GM12875 (cell line): ENCODE data around the gene TRMT11.

ENCODE experiments used
- H3K4me3 ChIP-seq: one replicate; pipeline ENCODE4 v1.5.1; 2011; ENCODE audit warnings: low read depth, low read length, control low read depth
- TF ChIP-seq, protein P1 (sequence below): IDR thresholded peaks from 2 replicates; pipeline ENCODE4 v1.5.1; 2011; ENCODE audit warnings: low read depth, mild to moderate bottlenecking, control low read depth, inconsistent platforms, low read length, moderate library complexity, borderline replicate concordance; ENCODE audit not compliant: insufficient read depth

The TRMT11 gene

GRCh38 chr6:125986301-125987025, at the start of gene TRMT11:
Gene TRMT11 (plus strand): TSS chr6:125986540. CDS start chr6:125986551, 11 bp downstream.
- TF ChIP-seq, protein P1, sequence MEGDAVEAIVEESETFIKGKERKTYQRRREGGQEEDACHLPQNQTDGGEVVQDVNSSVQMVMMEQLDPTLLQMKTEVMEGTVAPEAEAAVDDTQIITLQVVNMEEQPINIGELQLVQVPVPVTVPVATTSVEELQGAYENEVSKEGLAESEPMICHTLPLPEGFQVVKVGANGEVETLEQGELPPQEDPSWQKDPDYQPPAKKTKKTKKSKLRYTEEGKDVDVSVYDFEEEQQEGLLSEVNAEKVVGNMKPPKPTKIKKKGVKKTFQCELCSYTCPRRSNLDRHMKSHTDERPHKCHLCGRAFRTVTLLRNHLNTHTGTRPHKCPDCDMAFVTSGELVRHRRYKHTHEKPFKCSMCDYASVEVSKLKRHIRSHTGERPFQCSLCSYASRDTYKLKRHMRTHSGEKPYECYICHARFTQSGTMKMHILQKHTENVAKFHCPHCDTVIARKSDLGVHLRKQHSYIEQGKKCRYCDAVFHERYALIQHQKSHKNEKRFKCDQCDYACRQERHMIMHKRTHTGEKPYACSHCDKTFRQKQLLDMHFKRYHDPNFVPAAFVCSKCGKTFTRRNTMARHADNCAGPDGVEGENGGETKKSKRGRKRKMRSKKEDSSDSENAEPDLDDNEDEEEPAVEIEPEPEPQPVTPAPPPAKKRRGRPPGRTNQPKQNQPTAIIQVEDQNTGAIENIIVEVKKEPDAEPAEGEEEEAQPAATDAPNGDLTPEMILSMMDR: 0 out of 2 replicates have a peak, but pooled peaks have one; percentile 8
- H3K4me3 ChIP-seq: peak within 1 kb of the TSS; percentile 65

DNA sequence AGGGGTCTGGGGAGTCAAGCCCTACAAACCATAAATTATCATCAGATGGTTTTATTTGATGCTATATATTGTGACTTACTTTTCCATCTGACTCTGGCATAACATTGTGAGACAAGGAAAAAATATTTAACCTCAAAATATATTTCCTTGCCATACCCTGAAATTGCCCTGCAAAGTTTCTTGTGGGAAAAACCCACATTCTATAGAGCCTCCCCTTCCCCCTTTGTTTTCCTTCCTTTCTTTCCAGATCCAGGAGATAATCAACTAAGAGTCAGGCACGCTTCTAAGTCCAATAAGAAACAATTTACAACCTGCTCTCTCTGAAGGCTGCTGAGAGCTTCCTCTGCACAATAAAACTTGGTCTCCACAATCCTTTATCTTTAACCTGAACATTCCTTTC, 47.3 kb upstream of the TRMT11 start:
- TF ChIP-seq, protein P1: no peak
- H3K4me3 ChIP-seq: no peak overlapping the region

DNA sequence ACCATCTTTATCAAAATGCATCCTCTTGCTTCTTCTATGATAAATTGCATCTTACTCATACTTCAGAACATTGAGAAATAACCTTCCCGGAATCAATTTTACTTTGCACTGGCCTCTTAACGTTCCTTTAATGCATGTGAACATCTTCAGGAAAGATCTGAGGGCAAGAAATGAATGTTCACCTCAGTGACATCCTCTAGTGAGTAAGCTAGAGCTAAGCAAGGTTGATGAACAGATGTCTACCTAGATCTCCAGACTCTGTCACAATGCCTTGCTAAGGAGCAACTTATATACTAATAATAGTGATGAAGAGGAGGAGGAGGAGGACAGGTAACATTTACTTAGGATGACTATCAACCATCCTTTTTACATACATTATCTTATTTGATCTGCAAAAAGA, 46.5 kb upstream of the TRMT11 start:
- TF ChIP-seq, protein P1: no peak
- H3K4me3 ChIP-seq: no peak overlapping the region

DNA sequence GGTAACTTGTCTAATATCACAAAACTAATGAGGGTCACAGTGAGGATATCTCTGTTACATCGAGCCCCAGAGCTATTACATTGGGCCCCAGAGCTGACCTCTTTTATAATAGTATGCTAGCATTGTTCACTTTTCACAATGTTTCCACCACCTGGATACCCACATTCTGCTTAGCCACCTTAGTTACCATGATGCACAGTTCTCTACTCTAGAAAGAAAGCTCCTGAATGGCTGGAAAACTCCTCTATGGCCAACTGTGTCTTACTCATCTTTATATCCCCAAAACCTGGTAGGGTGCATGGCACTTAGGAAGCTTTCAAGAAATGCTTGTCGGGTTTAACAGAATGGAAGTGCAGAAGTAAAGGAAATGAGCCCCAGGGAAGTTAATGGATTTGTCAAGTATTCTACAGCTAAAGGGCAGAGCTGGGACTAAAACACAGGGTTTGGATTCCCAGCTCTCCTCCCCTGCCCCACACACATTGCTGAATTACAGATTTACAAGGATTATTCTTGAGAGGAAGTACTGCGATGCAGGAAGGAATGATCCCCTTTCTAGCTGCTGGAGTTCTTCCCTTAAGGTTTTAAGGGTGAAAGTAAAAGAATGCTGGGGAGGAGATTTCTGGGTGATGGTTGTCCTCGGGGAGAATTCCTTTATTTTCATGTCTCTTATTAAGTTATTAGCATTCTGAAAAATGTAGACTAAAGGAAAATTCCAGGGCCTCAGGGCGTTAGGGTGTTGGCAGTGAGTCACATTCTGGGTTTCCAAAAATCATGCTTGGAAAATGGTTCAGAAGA, 45.9 kb upstream of the TRMT11 start:
- TF ChIP-seq, protein P1: no peak
- H3K4me3 ChIP-seq: no peak overlapping the region

- TF ChIP-seq, protein P1: no peak
- H3K4me3 ChIP-seq: no peak overlapping the region
Observed at GRCh38 chr6:125942672-125943527, 43.4 kb upstream of the TRMT11 start.

GRCh38 chr6:125943528-125944433, 42.6 kb upstream of the TRMT11 start:
- TF ChIP-seq, protein P1: no peak
- H3K4me3 ChIP-seq: no peak overlapping the region
